HG03469 (cell line): Measurements from ENCODE around the gene PTPRK.

ENCODE experiments used
- ATAC-seq: cut with Tn5 transposase; IDR thresholded peaks from one replicate; pipeline ENCODE4 v1.9.1; 2021; ENCODE audit warnings: mild to moderate bottlenecking, moderate library complexity, moderate number of reproducible peaks; ENCODE audit not compliant: unreplicated experiment

The PTPRK gene

GRCh38 chr6:128305976-128306375, 214.4 kb downstream of the PTPRK start:
- ATAC-seq, result no peak

GRCh38 chr6:128305228-128305627, 215.2 kb downstream of the PTPRK start:
- ATAC-seq, result no peak

GRCh38 chr6:128303870-128304269, 216.5 kb downstream of the PTPRK start:
- no peak for ATAC-seq

- no peak for ATAC-seq
Observed at GRCh38 chr6:128302942-128303341, 217.5 kb downstream of the PTPRK start.

GRCh38 chr6:128295670-128296069, 224.7 kb downstream of the PTPRK start:
- no peak for ATAC-seq

- no peak for ATAC-seq
Observed at GRCh38 chr6:128290221-128290620, 230.2 kb downstream of the PTPRK start.

- ATAC-seq, result no peak
Observed at GRCh38 chr6:128284128-128284527, 236.3 kb downstream of the PTPRK start.

- ATAC-seq, result no peak
Observed at GRCh38 chr6:128282961-128283360, 237.4 kb downstream of the PTPRK start.

- no peak for ATAC-seq
Observed at GRCh38 chr6:128280960-128281359, 239.4 kb downstream of the PTPRK start.

GRCh38 chr6:128280066-128280465, 240.3 kb downstream of the PTPRK start:
- ATAC-seq, result no peak

GRCh38 chr6:128278836-128279235, 241.6 kb downstream of the PTPRK start:
- no peak for ATAC-seq

- ATAC-seq, result no peak
Observed at GRCh38 chr6:128277379-128277778, 243.0 kb downstream of the PTPRK start.

- ATAC-seq, result no peak
Observed at GRCh38 chr6:128276311-128276710, 244.1 kb downstream of the PTPRK start.

GRCh38 chr6:128275681-128276080, 244.7 kb downstream of the PTPRK start:
- ATAC-seq, result no peak

GRCh38 chr6:128275030-128275429, 245.4 kb downstream of the PTPRK start:
- ATAC-seq, result no peak

- ATAC-seq, result no peak
Observed at GRCh38 chr6:128271527-128271926, 248.9 kb downstream of the PTPRK start.

- ATAC-seq, result no peak
Observed at GRCh38 chr6:128271011-128271410, 249.4 kb downstream of the PTPRK start.

- ATAC-seq, result no peak
Observed at GRCh38 chr6:128266946-128267345, 253.5 kb downstream of the PTPRK start.

- no peak for ATAC-seq
Observed at GRCh38 chr6:128265706-128266105, 254.7 kb downstream of the PTPRK start.

- peak; percentile 18 for ATAC-seq
Observed at GRCh38 chr6:128259730-128260685, 260.4 kb downstream of the PTPRK start.

- ATAC-seq, result peak; percentile 91
Observed at GRCh38 chr6:128259029-128259724, 261.2 kb downstream of the PTPRK start.

GRCh38 chr6:128256095-128256494, 264.3 kb downstream of the PTPRK start:
- no peak for ATAC-seq
